HepG2 (cell line): ENCODE measurements around the gene TNFRSF11A. TPM values are rescaled to one million over a fixed set of nuclear protein-coding genes. Genes with fewer than 3 reads are reported as not detected.

Source experiments
- CHD2 ChIP-seq: IDR thresholded peaks from 2 replicates; pipeline ENCODE4 v1.6.1; 2011; ENCODE audit warnings: low read depth, low read length, improper control_type of control experiment
- GZF1 ChIP-seq: sonication (generic); formaldehyde crosslinking; IDR thresholded peaks from 2 replicates; pipeline ENCODE4 v1.5.1; 2020; ENCODE audit warnings: mild to moderate bottlenecking, missing genetic modification reagents
- IKZF5 ChIP-seq: IDR thresholded peaks from 2 replicates; pipeline ENCODE4 v1.6.1; 2018; ENCODE audit warnings: missing genetic modification reagents, mild to moderate bottlenecking, missing compliant biosample characterization
- KLF12 ChIP-seq: sonication (generic); formaldehyde crosslinking; IDR thresholded peaks from 2 replicates; pipeline ENCODE4 v1.4.0; 2020; ENCODE audit warnings: missing genetic modification reagents, borderline replicate concordance
- MIXL1 ChIP-seq: IDR thresholded peaks from 2 replicates; pipeline ENCODE4 v1.6.1; 2016
- PATZ1 ChIP-seq: sonication (generic); formaldehyde crosslinking; IDR thresholded peaks from 2 replicates; pipeline ENCODE4 v1.4.0; 2020; ENCODE audit warnings: missing genetic modification reagents
- RFX5 ChIP-seq: IDR thresholded peaks from 2 replicates; pipeline ENCODE4 v1.6.1; 2011; ENCODE audit warnings: low read depth, low read length, improper control_type of control experiment
- RNF2 ChIP-seq: fragments of 450-650 bp; conservative IDR thresholded peaks from 2 replicates; pipeline ENCODE4 v1.6.1; 2016; ENCODE audit warnings: low read depth
- RXRA ChIP-seq: sonication (generic); formaldehyde crosslinking; IDR thresholded peaks from 2 replicates; pipeline ENCODE4 v1.5.1; 2020; ENCODE audit warnings: missing genetic modification reagents
- RXRB ChIP-seq: IDR thresholded peaks from 2 replicates; pipeline ENCODE4 v1.6.1; 2016; ENCODE audit warnings: borderline replicate concordance, missing genetic modification reagents, missing compliant biosample characterization
- SOX13 ChIP-seq, 3 experiments: fragments of 450-650 bp in 1 of 3; sonication (generic) in 1 of 3; formaldehyde crosslinking in 1 of 3; IDR thresholded peaks in 2 of 3; conservative IDR thresholded peaks in 1 of 3; 2 replicates each; pipeline versions ENCODE4 v1.5.0 to v1.6.1; 2016 to 2020; ENCODE audit warnings: antibody characterized with exemption in 1 of 3, mild to moderate bottlenecking in 1 of 3, missing compliant biosample characterization in 1 of 3, missing genetic modification reagents in 1 of 3, moderate library complexity in 1 of 3
- SOX5 ChIP-seq: IDR thresholded peaks from 2 replicates; pipeline ENCODE4 v1.6.1; 2016; ENCODE audit warnings: borderline replicate concordance
- TFE3 ChIP-seq: IDR thresholded peaks from 2 replicates; pipeline ENCODE4 v1.6.1; 2016
- ZFYVE20 ChIP-seq: sonication (generic); formaldehyde crosslinking; IDR thresholded peaks from 2 replicates; pipeline ENCODE4 v1.8.0; 2023; ENCODE audit warnings: low read depth, mild to moderate bottlenecking, moderate library complexity, missing genetic modification reagents, borderline replicate concordance
- ZNF543 ChIP-seq: sonication (generic); formaldehyde crosslinking; IDR thresholded peaks from 2 replicates; pipeline ENCODE4 v1.4.0; 2020; ENCODE audit warnings: mild to moderate bottlenecking, missing genetic modification reagents
- ZNF646 ChIP-seq: sonication (generic); formaldehyde crosslinking; IDR thresholded peaks from 2 replicates; pipeline ENCODE4 v1.9.0; 2021; ENCODE audit warnings: mild to moderate bottlenecking, missing genetic modification reagents
- ZSCAN21 ChIP-seq: sonication (generic); formaldehyde crosslinking; IDR thresholded peaks from 2 replicates; pipeline ENCODE4 v1.8.0; 2022; ENCODE audit warnings: mild to moderate bottlenecking, missing genetic modification reagents, moderate library complexity, borderline replicate concordance
- polyA plus RNA-seq, 8 experiments: library from polyadenylated mRNA; depleted of rRNA in 3 of 8; stranded (reverse) in 7 of 8; unstranded in 1 of 8; fragments of >200 nt; fragmentation: Illumina TruSeq in 4 of 8; extraction: Trizol in 4 of 8; gene quantifications; 2 replicates each; pipeline versions ENCODE4 v1.2.1 to v1.2.3, GENCODE V29; 2011 to 2016; ENCODE audit warnings: low read depth in 4 of 8, missing spikeins in 1 of 8, mixed read lengths in 1 of 8; ENCODE audit not compliant: insufficient read depth in 1 of 8
- total RNA-seq, 5 experiments: library from RNA; depleted of rRNA; stranded (reverse); fragments of >200 nt; fragmentation: Illumina TruSeq; extraction: Trizol; gene quantifications; 2 replicates each; pipeline ENCODE4 v1.2.3, GENCODE V29; 2016; ENCODE audit warnings: low read depth in 1 of 5

TNFRSF11A gene
- total and polyA plus RNA-seq, 2 of the 13 experiments (the other 11 are each of a cell fraction or from before 2014, with no cell fraction given) = 4.6 to 6.4 TPM

DNA sequence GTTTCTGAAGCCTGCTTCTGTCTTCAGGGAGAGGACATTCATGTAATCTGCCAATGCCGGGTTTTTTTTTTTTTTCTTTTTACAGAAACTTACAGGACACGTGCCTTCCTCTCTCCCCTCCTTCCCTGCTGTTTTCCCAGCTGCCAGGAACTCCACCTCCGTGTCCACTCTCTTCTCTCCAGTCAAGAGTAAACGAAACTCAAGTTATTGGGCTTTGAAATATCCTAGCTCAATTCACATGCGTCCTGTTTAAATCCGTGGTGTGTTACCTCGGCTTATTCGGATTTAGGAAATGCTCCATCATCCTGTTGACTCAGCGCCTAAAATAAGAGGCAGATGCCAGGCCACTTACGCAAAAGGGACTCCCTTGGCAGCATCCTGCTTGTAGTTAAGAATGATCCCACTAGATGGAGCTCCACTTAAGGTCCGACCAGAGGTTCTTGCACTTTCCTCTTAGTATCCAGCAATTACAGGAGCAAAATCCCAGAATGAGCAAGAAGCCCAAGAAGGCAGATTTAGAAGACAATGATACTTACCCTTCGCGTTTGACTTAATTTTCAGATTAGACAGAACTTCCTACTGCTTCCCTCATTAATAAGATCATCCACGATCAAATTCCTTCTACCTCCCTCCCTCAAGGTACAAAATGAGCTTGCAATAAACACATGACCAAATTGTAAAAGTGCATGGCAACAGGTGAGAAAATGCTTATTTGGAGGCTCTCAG, 100.5 kb downstream of the TNFRSF11A start (continued):
- TF ChIP-seq PATZ1 (CRISPR knock-in tag) = 0 out of 2 replicates have a peak, but pooled peaks have one; percentile 15
- TF ChIP-seq ZNF646 = no peak
- TF ChIP-seq CHD2 = no peak
- TF ChIP-seq RXRA = peak; percentile 8; the same call in 1 of the 2 replicates
- TF ChIP-seq SOX13 (IDR thresholded peaks at IDR 0.05) = no peak
- TF ChIP-seq SOX13 (CRISPR knock-in tag; conservative IDR thresholded peaks at IDR 0.05 in 1 of 2, IDR thresholded peaks at IDR 0.05 in 1 of 2) = peak in 1 of 2 experiments; percentile 60; a peak in 1 of 4 replicates
- 0 out of 2 replicates have a peak, but pooled peaks have one; percentile 55 for TF ChIP-seq KLF12 (CRISPR knock-in tag)
- peak; percentile 78 for TF ChIP-seq MIXL1
- no peak for TF ChIP-seq ZSCAN21 (CRISPR knock-in tag)
- TF ChIP-seq ZFYVE20 (CRISPR knock-in tag) = no peak
- 0 out of 2 replicates have a peak, but pooled peaks have one; percentile 52 for TF ChIP-seq SOX5
- no peak for TF ChIP-seq ZNF543 (CRISPR knock-in tag)
- TF ChIP-seq TFE3 (CRISPR knock-in tag) = no peak
- TF ChIP-seq RFX5 = no peak
- peak; percentile 63; the same call in 1 of the 2 replicates for TF ChIP-seq RXRB (CRISPR knock-in tag)
- no peak for TF ChIP-seq GZF1 (CRISPR knock-in tag)
- peak; percentile 19; the same call in 1 of the 2 replicates for TF ChIP-seq IKZF5 (CRISPR knock-in tag)
- TF ChIP-seq RNF2 = no peak
